Keratinocyte (primary cell): ENCODE measurements around the gene MOSMO. TPM values are rescaled to one million over a fixed set of nuclear protein-coding genes. Genes with fewer than 3 reads are reported as not detected.

Experiments used
- DNase-seq: peaks from one replicate; pipeline ENCODE4 v3.0.0-alpha.2; 2011; ENCODE audit warnings: low read depth, missing footprints, low spot score
- FAIRE-seq: peaks from 2 replicates; lab custom pipeline; 2011; peaks lifted over from hg19 to GRCh38; lab: Jason Lieb, UNC
- H2AFZ ChIP-seq: 2 replicates; pipeline ENCODE4 v1.6.0; 2012; ENCODE audit warnings: low read length, control low read depth, inconsistent platforms; ENCODE audit not compliant: control insufficient read depth
- H3K27ac ChIP-seq: 2 replicates; pipeline ENCODE4 v1.5.1; 2011; ENCODE audit warnings: low read length; ENCODE audit not compliant: control insufficient read depth, insufficient read depth
- H3K27me3 ChIP-seq: 3 replicates; pipeline ENCODE4 v1.6.0; 2011; ENCODE audit warnings: low read length; ENCODE audit not compliant: control insufficient read depth, insufficient read depth; ENCODE audit errors: extremely low read depth
- H3K36me3 ChIP-seq, 2 experiments: 2 replicates in 1 of 2; 3 replicates in 1 of 2; pipeline ENCODE4 v1.5.1; 2011; ENCODE audit warnings: low read length in 2 of 2, mild to moderate bottlenecking in 1 of 2; ENCODE audit not compliant: control insufficient read depth in 2 of 2, insufficient read depth in 2 of 2; ENCODE audit errors: extremely low read depth in 1 of 2
- H3K4me1 ChIP-seq: 3 replicates; pipeline ENCODE4 v1.5.1; 2011; ENCODE audit warnings: low read length; ENCODE audit not compliant: control insufficient read depth, insufficient read depth; ENCODE audit errors: extremely low read depth
- H3K4me2 ChIP-seq: 3 replicates; pipeline ENCODE4 v1.6.0; 2011; ENCODE audit warnings: low read depth, low read length; ENCODE audit not compliant: control insufficient read depth, insufficient read depth; ENCODE audit errors: extremely low read depth
- H3K4me3 ChIP-seq, 3 experiments: fragments of 200-600 bp in 1 of 3; sonication (generic) in 1 of 3; 2 replicates in 2 of 3; 3 replicates in 1 of 3; pipeline ENCODE4 v1.5.1; 2011 to 2016; ENCODE audit warnings: low read length in 3 of 3, mild to moderate bottlenecking in 3 of 3, control low read depth in 2 of 3, inconsistent platforms in 1 of 3, low read depth in 1 of 3, mixed read lengths in 1 of 3, mixed run types in 1 of 3, moderate library complexity in 1 of 3; ENCODE audit not compliant: control insufficient read depth in 2 of 3, insufficient read depth in 2 of 3; ENCODE audit errors: extremely low read depth in 1 of 3
- H3K79me2 ChIP-seq: 2 replicates; pipeline ENCODE4 v1.6.0; 2012; ENCODE audit warnings: low read length; ENCODE audit not compliant: control insufficient read depth, insufficient read depth
- H3K9ac ChIP-seq: 3 replicates; pipeline ENCODE4 v1.6.0; 2011; ENCODE audit warnings: low read length; ENCODE audit not compliant: control insufficient read depth, insufficient read depth; ENCODE audit errors: extremely low read depth
- H3K9me1 ChIP-seq: 3 replicates; pipeline ENCODE4 v1.6.0; 2011; ENCODE audit warnings: low read length; ENCODE audit not compliant: control insufficient read depth, insufficient read depth; ENCODE audit errors: extremely low read depth
- H3K9me3 ChIP-seq: 2 replicates; pipeline ENCODE4 v1.5.1; 2012; ENCODE audit warnings: low read depth, low read length; ENCODE audit not compliant: control insufficient read depth
- H4K20me1 ChIP-seq: 3 replicates; pipeline ENCODE4 v1.6.0; 2011; ENCODE audit warnings: low read length; ENCODE audit not compliant: control insufficient read depth, insufficient read depth; ENCODE audit errors: extremely low read depth
- CTCF ChIP-seq, 3 experiments: IDR thresholded peaks in 1 of 3; conservative IDR thresholded peaks in 1 of 3; optimal IDR thresholded peaks in 1 of 3; 2 replicates in 2 of 3; 3 replicates in 1 of 3; pipeline versions ENCODE3 to v1.5.1; 2011; ENCODE audit warnings: low read length in 3 of 3, mild to moderate bottlenecking in 3 of 3, moderate library complexity in 2 of 3, control low read depth in 1 of 3, inconsistent platforms in 1 of 3; ENCODE audit not compliant: insufficient read depth in 2 of 3; ENCODE audit errors: extremely low read depth in 1 of 3
- EZH2 ChIP-seq: IDR thresholded peaks from one replicate; pipeline ENCODE4 v1.6.1; 2012; ENCODE audit warnings: inconsistent platforms, mild to moderate bottlenecking, low read length, moderate library complexity
- dilution Hi-C: fragments of 300-500 bp; cut with MboI; formaldehyde crosslinking; loops from one replicate; pipeline ENCODE4 v1.7.0; 2020; ENCODE audit warnings: low sequenced_read_pairs; ENCODE audit not compliant: extremely low pct_ligation_motif_present
- polyA plus RNA-seq, 5 experiments: library from polyadenylated mRNA; depleted of rRNA in 3 of 5; stranded (reverse) in 3 of 5; stranded (forward) in 1 of 5; unstranded in 1 of 5; fragments of >200 nt; gene quantifications; 1 replicate in 1 of 5; 2 replicates in 3 of 5; 3 replicates in 1 of 5; pipeline versions ENCODE4 v1.2.1 to v1.2.3, GENCODE V29; 2011 to 2012; ENCODE audit warnings: missing spikeins in 2 of 5, low read depth in 1 of 5, low replicate concordance in 1 of 5

MOSMO gene
- polyA plus RNA-seq, 1 donor (not counting 4 experiments of a cell fraction or from before 2014, with no cell fraction given) = 26.2 TPM

GRCh38 chr16:22004341-22004740 lies 3.6 kb upstream of the MOSMO start:
- TF ChIP-seq EZH2 = no peak
- no peak for TF ChIP-seq CTCF (optimal IDR thresholded peaks at IDR 0.05 in 1 of 3, IDR thresholded peaks at IDR 0.05 in 1 of 3, conservative IDR thresholded peaks at IDR 0.05 in 1 of 3; ENCODE audit: extremely low read depth in 1 of 3, insufficient read depth in 2 of 3, low read length in 3 of 3)
- Histone ChIP-seq H3K27me3 (no peaks in the 10 kb centered on the region), H3K4me2 (no peak overlapping the region), H3K27ac (no peak overlapping the region), H3K9me3 (no peaks in the 10 kb centered on the region), H3K4me1 (peaks cover 27% of the 10 kb centered on the region), H3K9me1 (no peaks in the 10 kb centered on the region), H3K79me2 (peaks cover 19% of the 10 kb centered on the region), H3K9ac (no peak overlapping the region), H2AFZ (no peak overlapping the region), H3K4me3 (no peak overlapping the region), H3K36me3 (no peaks in the 10 kb centered on the region), H4K20me1 (no peaks in the 10 kb centered on the region)
- DNase-seq (no peak), FAIRE-seq (no peak)
- dilution Hi-C loops = no loop called here

GRCh38 chr16:22005746-22006145 lies 2.2 kb upstream of the MOSMO start:
- no peaks in the 10 kb centered on the region for H3K9me3 ChIP-seq
- H3K4me1 ChIP-seq = peaks cover 26% of the 10 kb centered on the region
- peaks cover 33% of the 10 kb centered on the region for H3K79me2 ChIP-seq
- no peaks in the 10 kb centered on the region for H4K20me1 ChIP-seq
- FAIRE-seq (no peak), DNase-seq (no peak)
- H3K9me1 ChIP-seq = no peaks in the 10 kb centered on the region
- dilution Hi-C loops = no loop called here
- no peak overlapping the region for H3K4me3 ChIP-seq
- H3K9ac ChIP-seq = no peak overlapping the region
- H3K36me3 ChIP-seq = peaks cover 0 to under 1% of the 10 kb centered on the region in 2 experiments
- H3K27me3 ChIP-seq = no peaks in the 10 kb centered on the region
- no peak overlapping the region for H2AFZ ChIP-seq
- TF ChIP-seq CTCF (optimal IDR thresholded peaks at IDR 0.05 in 1 of 3, IDR thresholded peaks at IDR 0.05 in 1 of 3, conservative IDR thresholded peaks at IDR 0.05 in 1 of 3; ENCODE audit: extremely low read depth in 1 of 3, insufficient read depth in 2 of 3, low read length in 3 of 3) = no peak
- TF ChIP-seq EZH2 = no peak
- H3K27ac ChIP-seq = no peak overlapping the region
- no peak overlapping the region for H3K4me2 ChIP-seq
